AG04450 (cell line): ENCODE data around the gene ZNF141. TPM values are rescaled to one million over a fixed set of nuclear protein-coding genes. Genes with fewer than 3 reads are reported as not detected.
"Not testable (repeated sequence)": the region's sequence is repeated elsewhere in the genome, so short reads cannot be mapped to it uniquely, and the experiment has no call there.

Source experiments
- CTCF ChIA-PET: fragments of 300-600, 350-600 bp; formaldehyde crosslinking; extraction: SDS; loops from one replicate; lab custom pipeline; 2022; ENCODE audit warnings: antibody characterized with exemption, inconsistent platforms; lab: Charles Lee
- POLR2A ChIA-PET: fragments of 350-600 bp; formaldehyde crosslinking; extraction: SDS; loops from one replicate; lab custom pipeline; 2021; ENCODE audit warnings: antibody characterized with exemption, inconsistent platforms; lab: Yijun Ruan, JAX
- DNase-seq: peaks from one replicate; pipeline ENCODE4 v3.0.0-alpha.2; 2011; ENCODE audit warnings: low read depth, low spot score
- H3K27ac ChIP-seq: one replicate; pipeline ENCODE4 v1.5.1; 2012; ENCODE audit warnings: low read depth, low read length, control low read depth
- H3K27me3 ChIP-seq: one replicate; pipeline ENCODE4 v1.6.0; 2012; ENCODE audit warnings: low read length; ENCODE audit not compliant: control insufficient read depth, insufficient read depth
- H3K4me3 ChIP-seq: 2 replicates; pipeline ENCODE4 v1.5.1; 2011; ENCODE audit warnings: mild to moderate bottlenecking, low read depth, low read length, control low read depth
- H3K9me3 ChIP-seq: 2 replicates; pipeline ENCODE4 v1.5.1; 2012; ENCODE audit warnings: low read length; ENCODE audit not compliant: control insufficient read depth, insufficient read depth
- CTCF ChIP-seq: IDR thresholded peaks from 2 replicates; pipeline ENCODE4 v1.5.1; 2011; ENCODE audit warnings: low read depth, low read length, control low read depth, inconsistent platforms
- polyA minus RNA-seq: library from RNA; depleted of rRNA, polyadenylated mRNA; stranded (reverse); fragments of >200 nt; gene quantifications from 2 replicates; pipeline ENCODE4 v1.2.3, GENCODE V29; 2011; rRNA and poly(A)+ RNA removed
- polyA plus RNA-seq: library from polyadenylated mRNA; depleted of rRNA; stranded (reverse); fragments of >200 nt; gene quantifications from 2 replicates; pipeline ENCODE4 v1.2.3, GENCODE V29; 2011; rRNA removed

ZNF141 gene
- polyA plus RNA-seq (4.3 and 4.7 TPM in 2 replicates), polyA minus RNA-seq (7.1 and 9.1 TPM in 2 replicates)

GRCh38 chr4:337143-337931 is at the start of gene ZNF141:
ZNF141 (plus strand) TSS chr4:337814; CDS start chr4:337984, 170 bp downstream.
- DNase-seq = peak; percentile 94
- Histone ChIP-seq H3K27me3 (no peaks in the 10 kb centered on the region), H3K9me3 (peaks cover 33% of the 10 kb centered on the region), H3K4me3 (peak within 1 kb of the TSS; percentile 78), H3K27ac (peak within 1 kb of the TSS; percentile 91)
- TF ChIP-seq CTCF = no peak
- POLR2A ChIA-PET = interaction anchor here (0.6 to 1.4 kb wide), 3 partner anchors 33 to 179 kb away, joined by 3 to 5 read pairs (median 4); partner anchors contain the start of gene ZNF732
- CTCF ChIA-PET = no interaction called here

GRCh38 chr4:288891-289290 is 48.7 kb upstream of the ZNF141 start:
- Histone ChIP-seq H3K27ac (no peak overlapping the region), H3K27me3 (no peaks in the 10 kb centered on the region), H3K4me3 (no peak overlapping the region), H3K9me3 (peaks cover 32% of the 10 kb centered on the region)
- no peak for DNase-seq
- TF ChIP-seq CTCF = no peak
- CTCF ChIA-PET = no interaction called here
- POLR2A ChIA-PET = interaction anchor here (0.7 kb wide), 1 partner anchor 192 kb away, joined by 4 read pairs; no protein-coding TSS in a partner anchor

- POLR2A ChIA-PET = no interaction called here
- H3K9me3 ChIP-seq = peaks cover 15% of the 10 kb centered on the region
- no peak for TF ChIP-seq CTCF
- no peak overlapping the region for H3K4me3 ChIP-seq
- CTCF ChIA-PET = no interaction called here
- no peak overlapping the region for H3K27ac ChIP-seq
- no peak for DNase-seq
- no peaks in the 10 kb centered on the region for H3K27me3 ChIP-seq
These were observed 42.9 kb upstream of the ZNF141 start for GRCh38 chr4:294732-295131.

DNA sequence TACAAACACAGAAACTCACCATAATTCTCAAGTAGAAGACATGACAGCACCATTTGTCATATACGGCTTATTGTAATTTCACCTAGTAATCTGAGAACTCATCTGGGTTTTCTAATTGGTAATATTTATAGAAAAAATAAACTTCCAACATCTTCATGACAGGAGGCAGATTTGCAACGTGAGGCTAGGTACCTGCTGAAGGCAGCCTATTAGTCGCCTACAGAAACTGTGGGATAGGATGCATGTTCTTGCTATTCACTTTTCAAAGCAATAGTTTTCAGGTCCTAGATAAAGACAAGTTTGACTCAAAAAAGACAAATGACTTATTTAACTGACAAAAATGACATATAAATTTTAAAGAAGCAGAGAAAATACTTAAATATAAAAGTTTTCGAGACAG is 35.2 kb upstream of the ZNF141 start:
- Histone ChIP-seq H3K9me3 (peaks cover 24% of the 10 kb centered on the region), H3K27ac (no peak overlapping the region), H3K4me3 (no peak overlapping the region), H3K27me3 (no peaks in the 10 kb centered on the region)
- TF ChIP-seq CTCF = no peak
- DNase-seq = no peak
- CTCF ChIA-PET = no interaction called here
- POLR2A ChIA-PET = no interaction called here

DNA sequence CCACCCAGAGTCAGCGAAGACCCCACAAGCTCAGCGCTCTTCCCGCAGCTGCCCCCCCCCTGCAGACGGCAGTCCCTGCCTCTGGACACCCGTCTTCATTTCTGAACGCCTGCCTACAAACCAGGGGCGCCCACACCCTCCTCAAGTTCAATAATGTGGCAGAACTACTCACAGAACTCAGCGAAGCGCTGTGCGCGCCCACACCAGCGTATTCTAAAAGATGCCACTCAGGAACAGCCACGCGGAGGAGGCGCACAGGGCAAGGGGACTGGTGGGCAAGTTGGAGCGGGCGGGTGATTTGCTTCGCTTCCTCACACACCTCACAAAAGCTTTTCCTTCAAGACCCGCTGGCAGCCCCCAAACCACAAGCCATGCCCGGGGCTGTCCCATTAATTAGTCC is 33.1 kb upstream of the ZNF141 start:
- peak overlapping the region; percentile 63 for H3K4me3 ChIP-seq
- CTCF ChIA-PET, DNase-seq, H3K27me3 ChIP-seq, H3K27ac ChIP-seq: not testable (repeated sequence)
- POLR2A ChIA-PET = interaction anchor here (1.5 kb wide), 1 partner anchor 33 kb away, joined by 4 read pairs; the partner anchor contains the start of gene ZNF141
- peaks cover 24% of the 10 kb centered on the region for H3K9me3 ChIP-seq
